AG20443 (cell line): ENCODE measurements around the gene VAC14.
"Not testable (repeated sequence)": the region's sequence is repeated elsewhere in the genome, so short reads cannot be mapped to it uniquely, and the experiment has no call there.

Experiments
- DNase-seq: peaks from one replicate; pipeline ENCODE4 v3.0.0; 2012; ENCODE audit warnings: low spot score, mixed read lengths

VAC14 gene

DNA sequence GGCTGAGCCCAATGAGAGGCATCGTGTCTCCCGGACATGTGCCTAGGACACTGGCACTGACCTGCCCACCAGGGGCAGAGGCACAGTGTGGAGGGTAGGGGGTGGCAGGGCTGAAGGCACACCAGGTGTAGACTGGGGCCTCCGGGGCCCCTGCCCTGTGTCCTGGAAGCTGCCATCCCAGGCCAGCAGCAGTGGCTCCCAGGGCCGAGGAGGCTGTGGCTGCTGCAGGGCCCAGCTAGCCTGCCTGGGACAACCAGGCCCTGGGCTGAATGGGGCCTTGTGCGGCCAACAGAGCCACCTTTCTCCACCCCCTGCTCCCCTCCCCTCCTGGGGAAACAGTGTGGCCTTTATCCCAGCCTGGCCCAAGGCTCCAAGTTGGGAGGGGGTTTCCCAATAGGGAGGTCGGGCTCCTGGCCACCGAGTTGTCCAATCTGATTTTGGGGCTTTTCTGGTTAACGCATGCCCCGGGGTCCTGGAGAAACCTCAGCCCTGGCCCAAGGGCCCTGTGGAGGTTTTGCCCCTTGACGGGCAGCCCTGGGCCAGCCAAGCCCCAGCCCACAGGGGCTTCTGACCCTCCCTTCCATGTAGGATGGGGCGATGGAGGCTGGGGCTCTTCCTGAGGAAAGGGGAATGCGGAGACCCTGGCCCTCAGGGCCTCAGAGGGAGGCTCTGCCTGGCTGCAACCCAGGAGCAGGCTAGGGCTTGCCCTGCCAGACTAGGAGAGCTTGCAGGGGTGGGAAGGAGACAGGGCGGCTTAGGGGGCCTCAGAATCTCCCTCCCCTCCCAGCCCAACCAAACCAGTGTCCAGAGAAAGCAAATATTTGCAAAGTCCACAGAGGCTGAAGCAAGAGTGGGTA, 119.3 kb downstream of the VAC14 start:
- no peak for DNase-seq

DNA sequence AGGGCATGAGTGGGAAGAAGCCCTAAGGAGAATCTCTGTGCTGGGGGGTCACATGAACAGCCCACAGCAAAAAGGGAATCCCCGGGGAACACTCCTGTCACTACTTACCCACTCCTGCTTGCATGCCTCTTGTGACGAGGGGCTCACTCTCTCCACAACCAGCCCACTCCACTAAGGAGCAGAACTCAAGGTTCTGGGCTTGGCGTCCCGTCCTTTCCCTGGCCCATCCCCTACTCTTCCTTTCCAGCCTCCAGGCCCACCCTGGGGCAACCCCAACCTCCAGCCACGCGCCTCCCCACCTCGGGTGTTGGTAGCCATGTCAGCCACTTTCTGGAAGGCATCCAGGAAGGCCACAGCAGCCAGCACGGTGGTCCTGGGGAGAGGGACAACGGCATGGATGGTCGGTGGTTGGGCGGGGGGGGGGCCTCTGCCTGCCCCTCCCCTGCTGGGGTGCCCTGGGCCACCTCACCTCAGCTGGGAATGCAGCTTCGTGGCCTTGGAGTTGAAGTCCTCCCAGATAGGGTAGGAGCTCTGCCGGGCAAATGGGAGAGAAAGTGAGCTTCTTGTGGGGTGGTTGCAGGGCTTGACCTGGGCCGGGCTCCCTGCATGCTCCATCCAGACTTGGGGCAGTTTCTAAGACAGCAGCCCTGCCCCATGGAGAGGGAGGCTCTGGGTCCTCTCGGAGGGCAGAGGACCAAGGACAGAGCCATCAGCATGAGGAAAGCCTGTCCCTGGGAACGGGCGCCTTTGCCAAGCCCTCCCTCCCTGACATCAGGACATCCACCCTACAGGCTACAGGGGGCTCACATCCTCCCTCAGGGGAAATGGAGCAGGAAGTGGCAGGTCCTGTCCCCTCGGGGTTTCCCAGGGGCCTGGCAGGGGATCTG, 120.2 kb downstream of the VAC14 start:
- DNase-seq: no peak

DNA sequence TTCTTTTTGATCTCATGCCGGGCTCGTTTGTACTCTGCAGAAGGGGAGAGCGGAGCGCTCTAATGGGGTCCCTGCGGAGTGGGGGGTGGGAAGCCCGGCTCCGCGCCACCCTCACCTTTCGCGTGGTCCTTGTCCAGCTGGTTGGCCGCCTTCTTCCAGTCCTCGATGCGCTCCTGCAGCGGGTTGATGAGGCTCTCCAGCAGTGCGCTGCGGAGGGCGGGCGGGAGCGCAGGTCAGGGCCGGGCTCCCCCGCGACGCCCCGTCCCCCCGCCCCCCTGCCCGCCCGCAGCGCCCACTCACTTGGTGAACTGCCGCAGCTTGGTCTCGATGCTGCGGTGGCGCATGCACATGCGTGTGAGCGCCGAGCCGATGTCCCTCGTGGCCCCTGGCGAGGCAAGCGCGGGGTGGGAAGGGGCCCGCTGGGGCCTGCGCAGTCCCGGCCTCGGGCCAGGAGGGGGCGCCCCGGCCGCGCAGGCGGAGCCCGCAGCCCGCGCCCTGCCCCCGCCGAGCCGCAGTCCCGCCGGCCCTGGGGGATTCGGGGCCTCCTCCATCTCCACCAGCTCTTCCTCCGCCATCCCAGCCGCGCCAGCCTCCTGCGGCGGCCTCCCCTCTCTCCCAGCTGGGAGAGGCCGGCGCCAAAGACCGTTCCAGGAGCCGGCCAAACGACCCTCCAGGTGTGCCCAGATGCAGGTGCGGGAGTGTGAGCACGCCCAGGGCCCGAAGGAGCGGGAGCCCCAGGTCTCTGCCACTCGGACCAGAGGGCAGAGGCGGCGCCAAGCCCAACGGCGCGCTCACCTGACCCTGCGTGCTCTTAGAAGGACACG, 121.1 kb downstream of the VAC14 start:
- peak; percentile 73 for DNase-seq

DNA sequence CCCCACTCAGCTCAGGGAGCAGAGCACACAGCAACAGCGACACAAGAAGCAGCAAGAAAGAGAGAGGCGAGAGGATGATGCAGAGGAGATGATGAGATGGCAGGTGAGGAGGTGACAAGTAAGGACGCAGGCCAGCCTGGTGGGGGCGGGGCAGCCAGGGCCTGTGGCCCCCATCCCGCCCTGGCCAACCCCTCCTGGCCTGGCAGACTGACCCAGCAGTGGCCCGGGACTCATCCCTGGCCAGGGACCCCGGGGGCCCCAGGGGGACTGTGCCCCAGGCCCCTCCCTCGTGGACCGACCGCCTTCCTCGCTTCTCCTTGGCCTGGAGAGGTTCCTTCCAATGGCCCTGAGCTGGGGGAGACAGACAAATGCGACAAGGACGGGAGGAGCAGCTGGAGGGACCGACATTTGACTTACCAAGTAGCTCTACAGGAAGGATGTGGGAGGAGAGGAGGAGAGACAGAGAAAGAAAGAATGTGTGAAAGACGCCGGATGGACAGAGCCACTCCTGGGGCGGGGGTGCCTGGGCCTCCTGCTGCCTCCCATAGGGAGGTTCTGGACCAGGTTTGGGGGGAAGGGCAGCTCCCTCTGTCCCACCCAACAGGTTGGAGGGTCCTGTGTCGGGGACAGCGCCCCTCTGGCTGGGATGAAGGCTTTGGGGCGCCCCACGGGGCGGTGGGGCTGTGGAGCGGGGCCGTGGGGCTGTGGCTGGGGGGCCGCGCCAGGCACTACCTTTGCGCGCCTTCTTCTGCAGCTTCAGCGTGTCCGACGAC, 121.9 kb downstream of the VAC14 start:
- no peak for DNase-seq

DNA sequence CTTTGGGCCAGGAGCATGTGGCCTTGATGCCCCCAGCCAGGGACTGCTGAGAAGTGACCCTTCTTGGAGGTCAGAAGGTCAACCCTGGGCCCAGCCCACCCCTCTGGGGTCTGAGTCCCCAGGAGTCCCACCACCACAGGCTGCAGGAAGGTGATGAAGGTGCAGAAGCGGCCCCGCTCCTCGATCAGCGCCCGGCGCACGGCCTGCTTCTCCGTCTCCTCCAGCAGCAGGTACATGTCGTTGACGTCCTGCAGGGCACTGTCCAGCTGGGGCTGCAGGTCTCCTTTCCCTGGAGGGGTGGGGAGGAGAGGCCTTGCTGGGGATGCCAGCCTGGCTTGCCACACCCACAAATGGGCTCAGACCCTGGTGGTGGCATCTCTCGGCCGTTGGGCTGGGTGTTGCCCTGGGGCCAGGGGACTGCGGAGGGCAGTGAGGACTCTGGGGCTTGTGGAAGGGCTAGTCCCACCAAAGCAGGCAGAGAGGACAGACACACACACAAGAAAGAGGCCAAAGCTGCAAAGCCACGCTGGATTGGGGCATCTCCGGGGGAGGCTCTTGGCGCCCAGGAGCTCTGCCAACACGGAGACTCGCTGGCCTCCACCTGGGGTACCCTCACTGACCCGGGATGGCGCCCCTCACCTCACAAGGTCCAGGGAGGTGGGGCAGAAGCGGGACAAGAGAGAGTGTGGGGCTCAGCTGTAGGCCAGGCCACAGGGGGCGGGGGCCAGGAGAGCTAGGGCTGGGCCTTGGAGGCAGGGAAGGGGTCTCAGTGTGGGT, 122.6 kb downstream of the VAC14 start:
- no peak for DNase-seq

DNA sequence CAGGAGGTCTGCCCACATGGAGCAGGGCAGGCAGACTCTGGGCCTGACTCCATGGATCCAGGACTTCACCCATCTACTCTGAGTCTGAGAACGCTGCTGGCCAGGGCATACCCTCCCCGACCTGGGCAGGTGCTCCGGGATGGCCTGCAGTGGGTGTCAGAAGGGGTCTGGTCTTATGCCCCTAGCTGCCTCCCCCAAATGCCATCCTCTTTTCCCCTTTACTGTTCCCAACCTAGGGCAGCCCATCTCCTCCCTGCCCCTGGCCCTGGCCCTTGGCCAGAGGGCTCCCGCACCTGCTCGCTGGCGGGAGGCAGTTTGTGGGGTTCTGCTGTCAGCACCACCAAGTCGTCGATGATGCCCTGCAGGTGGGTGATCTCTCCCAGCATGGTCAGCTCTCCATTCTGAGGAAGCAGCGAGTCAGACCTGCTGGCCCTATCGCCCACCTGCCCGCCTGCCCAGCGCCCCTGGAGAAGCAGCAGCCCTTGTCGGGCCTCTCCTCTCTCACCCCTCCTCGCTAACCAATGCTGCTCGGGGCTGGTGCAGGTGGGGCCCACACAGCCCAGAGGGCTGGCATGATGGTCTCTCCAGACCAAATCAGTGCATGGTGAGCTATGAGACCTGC, 123.3 kb downstream of the VAC14 start:
- DNase-seq: no peak

DNA sequence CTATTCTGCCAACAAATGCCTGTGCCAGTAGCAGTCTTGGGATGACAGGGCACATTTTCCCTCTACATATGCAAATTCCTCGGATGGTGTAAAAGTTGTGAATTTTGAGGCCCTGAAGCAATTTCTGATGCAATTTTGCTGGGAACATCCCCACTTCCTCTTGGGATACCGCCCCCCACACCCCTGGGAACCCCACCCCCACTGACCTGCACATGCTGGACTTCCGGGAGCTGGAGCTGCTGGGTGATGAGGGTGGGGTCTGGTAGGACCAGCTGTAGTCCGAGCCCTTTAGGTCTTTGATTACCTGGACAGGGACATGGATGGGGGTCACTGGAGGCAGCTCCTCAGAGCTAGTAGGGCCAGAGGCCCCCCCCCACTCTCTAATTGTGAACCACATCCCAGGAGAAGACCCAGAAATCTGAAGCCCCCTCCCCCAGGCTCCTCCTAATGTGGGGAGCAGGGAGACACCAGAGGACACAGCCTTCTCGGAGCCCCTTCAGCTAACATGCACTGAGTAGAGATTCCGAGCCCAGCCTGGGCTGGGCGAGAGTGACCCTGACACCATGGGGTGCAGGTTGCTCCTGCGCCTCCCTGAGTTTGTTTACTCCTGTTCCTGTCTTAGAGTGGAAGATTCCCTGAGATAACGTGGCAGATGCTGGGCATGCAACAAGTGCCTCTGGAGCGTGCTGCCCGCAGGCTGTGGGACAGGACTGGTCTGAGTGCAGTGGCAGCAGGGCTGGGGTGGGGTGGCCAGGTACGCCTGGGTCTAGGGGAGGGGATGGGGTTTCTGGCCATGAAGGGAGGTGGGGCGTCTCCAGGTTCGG, 124.1 kb downstream of the VAC14 start:
- no peak for DNase-seq

DNA sequence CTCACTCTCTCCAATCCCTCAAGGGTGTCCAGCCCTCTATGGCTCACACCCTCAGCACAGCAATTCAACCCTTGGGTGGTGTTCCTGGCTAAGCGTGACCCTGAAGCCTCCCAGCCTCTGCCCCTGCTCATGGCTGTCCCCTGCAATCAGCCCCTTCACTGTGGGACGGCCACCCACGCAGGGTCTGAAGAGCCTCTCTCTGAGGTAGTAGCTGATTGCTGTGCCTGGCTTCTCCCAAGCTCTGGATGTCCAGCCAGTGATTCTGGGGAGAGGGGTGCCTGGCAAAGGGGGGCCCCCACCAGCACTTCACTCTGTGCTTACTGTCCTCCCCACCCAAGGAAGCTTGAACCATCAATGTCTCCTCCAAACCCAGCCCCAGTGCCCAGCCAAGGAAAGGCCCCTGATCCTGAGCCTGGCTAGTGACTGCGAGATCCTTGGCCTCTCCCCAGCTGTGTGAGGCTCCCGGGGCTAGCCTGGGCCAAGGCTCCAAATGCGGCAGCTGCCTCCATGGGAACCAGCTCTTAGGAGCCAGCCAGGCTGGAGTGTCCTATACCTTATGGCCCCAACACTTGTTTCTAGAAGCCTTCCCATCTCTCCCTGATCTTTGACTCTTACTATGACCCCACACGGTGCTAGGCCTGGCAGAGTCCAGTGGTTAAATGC, 125.0 kb downstream of the VAC14 start:
- no peak for DNase-seq

DNA sequence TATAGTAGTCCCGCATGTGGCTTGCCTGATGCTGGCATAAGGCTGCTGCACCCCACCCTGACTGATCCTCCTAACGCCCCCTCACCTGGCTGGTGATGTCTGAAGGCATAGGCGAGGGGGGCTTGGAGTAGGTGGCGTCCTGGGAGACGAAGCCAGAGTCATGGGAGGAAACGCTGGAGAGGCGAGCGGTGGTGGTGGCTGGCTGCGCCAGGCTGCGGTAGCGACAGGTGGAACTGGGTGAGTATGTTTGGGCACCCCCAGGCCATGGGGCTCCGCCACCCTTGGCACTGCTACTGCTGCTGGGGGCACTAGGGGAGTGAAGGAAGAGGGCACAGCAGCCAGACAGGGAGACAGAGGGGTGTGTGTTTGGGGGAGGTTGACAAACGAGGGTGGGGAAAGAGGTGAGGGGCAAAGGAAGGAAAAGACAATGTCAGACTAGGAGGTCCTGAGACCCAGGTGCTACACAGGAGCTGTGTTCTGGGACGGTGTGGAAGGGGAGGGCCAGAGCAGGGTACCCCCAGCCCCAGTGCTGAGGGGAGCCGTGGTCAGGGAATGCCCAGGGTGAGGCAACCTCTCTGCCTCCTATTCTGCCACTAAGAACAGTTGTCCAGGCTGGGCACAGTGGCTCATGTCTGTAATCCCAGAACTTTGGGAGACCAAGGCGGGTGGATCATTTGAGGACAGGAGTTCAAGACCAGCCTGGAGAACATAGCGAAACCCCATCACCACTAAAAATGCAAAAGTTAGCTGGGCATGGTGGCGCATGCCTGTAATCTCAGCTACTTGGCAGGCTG, 126.5 kb downstream of the VAC14 start:
- DNase-seq: no peak

DNA sequence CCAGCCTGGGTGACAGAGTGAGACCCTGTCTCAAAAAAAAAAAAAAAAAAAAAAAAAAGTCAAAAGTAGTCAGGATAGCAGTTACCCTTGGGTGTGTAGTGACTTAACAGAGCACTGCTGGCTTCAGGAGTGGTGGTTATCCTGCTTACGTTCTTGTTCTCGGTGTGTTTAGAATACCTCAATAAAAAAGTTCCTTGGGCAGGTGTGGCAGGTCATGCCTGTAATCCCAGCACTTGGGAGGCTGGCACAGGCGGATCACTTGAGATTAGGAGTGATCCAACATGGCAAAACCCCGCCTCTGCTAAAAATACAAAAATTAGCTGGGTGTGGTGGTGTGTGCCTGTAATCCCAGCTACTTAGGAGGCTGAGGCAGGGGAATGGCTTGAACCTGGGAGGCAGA, 130.0 kb downstream of the VAC14 start:
- not testable (repeated sequence) for DNase-seq

DNA sequence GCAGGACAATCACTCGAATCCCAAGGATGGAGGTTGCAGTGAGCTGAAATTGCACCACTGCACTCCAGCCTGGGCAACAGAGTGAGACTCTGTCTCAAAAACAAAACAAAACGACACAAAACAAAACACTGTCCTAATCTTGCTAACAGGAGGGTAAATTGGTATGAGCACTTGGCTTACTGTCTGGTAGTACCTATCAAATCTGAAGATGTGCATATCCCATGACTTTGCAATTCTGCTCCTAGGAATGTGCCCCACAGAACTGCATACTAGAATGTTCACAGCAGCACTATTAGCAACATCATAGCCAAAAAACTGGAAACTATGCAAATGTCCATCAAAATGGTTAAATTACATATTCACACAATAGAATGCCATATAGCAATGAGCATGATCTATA, 130.8 kb downstream of the VAC14 start:
- DNase-seq: no peak

DNA sequence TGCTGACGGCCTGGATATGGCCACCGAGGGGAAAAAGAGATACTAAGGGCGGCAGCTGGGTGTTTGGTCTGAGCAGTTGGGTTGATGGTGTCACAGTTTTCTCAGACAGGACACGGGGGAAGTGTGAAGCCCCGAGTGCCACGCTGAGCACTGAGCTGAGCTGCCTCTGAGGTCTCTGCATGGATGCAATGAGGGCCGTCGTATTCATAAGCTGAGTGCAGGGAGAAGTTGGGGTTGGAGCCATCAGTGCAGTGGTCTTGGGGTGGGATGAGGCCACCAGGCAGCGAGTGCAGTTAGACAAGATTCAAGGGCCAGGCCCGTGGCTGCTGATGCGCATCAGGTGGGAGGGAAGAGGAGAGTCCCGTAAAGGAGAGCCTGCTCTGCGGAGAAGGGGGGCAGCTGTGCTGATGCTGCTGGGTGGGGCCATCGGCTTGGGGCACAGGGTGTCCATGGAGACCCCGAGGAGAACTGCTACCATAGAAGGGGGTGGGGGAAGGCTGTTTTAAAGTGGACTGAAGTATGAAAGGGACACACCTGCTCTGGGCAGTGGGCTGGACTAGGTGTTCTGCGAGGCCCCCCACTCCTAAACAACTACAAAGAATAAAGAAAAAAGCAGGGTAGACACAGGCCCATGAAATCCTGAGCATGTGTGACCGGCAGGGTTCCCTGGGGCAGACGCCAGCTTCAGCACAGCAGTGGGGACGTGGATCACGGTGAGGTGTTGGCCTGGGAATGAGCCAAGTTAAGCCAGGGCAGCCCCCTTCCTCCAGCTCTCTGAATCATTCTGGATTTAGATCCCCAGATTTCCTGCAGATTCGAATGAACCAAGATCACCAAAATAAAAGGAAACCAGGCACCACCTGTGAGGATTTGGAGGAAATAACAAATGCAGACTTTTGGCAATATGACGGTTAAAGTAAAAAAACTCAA, 134.9 kb downstream of the VAC14 start:
- peak; percentile 5 for DNase-seq

DNA sequence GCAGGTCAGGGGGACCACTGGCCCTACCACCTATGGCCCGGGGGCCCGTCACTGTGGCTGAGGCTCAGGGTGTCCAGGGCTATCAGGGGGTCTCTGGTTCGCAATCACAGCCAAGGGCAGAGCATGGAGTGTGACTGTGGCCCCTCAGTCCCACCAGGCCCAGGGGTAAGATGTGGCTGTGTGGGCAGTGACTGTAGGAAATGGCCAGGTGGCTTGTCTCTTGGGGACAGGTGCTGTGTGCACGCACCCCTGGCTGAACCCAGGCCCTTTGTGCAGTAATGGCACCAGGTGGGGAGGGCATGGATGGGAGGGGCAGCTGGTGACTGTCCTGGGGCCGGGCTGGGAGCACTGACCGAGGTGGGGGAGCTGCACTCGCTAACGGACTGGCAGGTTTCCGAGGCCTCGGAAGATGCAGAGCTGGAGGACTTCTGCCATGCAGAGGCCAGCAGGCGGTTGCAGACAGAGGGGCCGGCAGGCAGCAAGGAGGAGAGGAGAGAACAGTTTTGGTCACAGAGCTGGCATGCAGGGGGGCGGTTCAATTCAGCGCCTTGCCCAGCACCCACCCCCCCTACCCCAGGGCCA, 135.8 kb downstream of the VAC14 start:
- peak; percentile 8 for DNase-seq

DNA sequence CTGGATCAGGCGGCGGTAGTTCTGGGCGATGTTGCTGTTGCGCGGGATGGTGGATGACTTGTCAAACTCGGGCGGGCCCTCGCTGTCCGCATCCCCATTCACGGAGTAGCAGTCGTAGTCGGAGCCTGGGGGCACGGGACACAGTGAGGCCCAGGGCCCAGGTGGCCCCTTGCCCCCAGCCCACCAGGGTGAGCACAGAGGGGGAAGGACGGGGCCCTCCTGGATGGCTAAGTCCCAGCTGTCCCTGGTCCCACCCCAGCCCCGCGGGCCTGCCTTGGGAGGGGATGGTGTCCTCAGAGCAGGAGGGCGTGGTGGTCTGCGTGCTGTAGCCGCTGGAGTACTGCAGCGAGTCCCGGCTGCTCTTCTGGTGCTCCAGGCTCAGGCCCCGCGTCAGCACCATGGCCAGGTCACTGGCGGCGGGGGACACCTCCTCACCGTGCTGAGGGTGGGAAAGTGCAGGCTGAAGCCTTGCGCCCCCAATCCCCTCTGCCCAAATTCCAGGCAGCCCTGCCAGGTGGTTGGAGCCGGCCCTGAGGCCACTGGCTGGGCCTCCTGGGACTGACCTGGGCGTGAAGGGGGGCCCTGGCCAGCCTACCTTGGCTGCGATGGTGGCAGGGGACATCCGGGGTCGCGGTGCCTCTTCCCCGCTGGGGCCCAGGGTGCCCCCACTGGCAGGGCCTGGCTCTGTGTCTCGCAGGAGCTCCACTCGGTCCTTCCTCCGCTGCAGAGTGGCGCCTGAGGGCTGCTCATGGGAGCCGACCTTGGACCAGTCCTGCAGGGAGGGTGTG, 136.4 kb downstream of the VAC14 start:
- DNase-seq: peak; percentile 9

DNA sequence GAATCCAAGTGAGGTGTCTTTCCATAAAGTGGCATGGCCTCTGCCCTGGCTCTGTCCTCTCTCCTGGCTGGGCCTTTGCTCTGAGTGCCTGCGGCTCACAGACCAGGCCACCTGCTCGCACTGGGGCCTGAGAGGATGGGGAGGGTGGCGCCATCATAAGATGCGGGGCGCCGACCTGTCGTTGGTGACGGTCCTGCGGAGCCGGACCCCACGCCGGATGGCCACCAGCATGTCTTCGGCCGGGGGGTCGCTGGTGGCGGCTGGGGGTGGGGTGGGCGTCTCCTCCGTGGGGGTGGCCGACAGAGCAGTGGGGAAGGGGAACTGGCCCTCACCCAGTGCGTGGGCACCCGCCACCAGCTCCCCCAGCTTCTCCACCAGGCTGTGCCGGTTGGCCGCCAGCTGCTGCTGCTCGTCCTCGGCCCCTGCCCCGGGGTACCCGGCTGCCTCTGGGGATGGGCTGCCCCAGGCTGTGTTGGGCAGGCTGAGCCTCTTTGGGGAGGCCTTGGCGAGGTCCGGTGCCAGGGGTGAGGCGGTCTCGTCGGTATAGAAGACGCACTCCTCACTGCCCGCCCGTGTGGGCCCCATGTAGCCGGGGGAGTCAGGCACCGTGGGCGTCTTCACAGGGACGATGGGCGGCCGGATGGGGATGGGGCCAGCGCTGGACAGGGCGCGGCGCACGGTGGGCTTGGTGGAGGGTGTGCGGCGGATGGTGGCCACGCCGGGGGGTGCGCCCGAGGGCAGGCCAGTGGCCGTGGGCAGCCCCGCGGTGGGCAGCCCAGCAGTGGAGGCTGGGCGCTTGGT, 137.2 kb downstream of the VAC14 start:
- DNase-seq: peak; percentile 7
